ENCODE results near the gene PFKP. TPM values are rescaled to one million over a fixed set of nuclear protein-coding genes. Genes with fewer than 3 reads are reported as not detected.
"Not testable (repeated sequence)": the region's sequence is repeated elsewhere in the genome, so short reads cannot be mapped to it uniquely, and the experiment has no call there.

The PFKP gene
- total RNA-seq, 1 experiment from 2014 or later, result 232 TPM

DNA sequence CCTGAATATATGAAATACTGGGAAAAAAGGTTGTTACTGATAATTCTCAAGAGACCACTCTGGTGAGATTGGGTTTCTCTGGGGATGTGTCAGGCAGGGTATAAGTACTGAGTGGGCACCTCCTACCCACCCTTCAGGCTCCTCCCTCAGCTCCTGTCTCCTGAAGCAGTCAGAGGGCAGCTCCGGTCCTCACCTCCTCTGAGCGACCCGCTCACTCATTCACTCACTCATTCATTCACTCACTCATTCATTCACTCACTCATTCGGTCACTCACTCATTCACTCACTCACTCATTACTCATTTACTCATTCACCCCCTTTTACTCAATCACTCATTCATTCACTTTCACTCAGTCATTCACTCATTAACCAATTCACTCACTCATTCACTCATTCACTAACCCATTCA lies 6.9 kb upstream of the PFKP start:
- 0 out of 2 replicates have a peak, but pooled peaks have one; percentile 42 for ATAC-seq
- in situ Hi-C loops (cut with HindIII; ENCODE audit: low pct_unique_long_range_greater_than_20kb, low sequenced_read_pairs), result no loop called here
- no peaks in the 10 kb centered on the region for H3K27me3 ChIP-seq (ENCODE audit: control insufficient read depth, insufficient read depth, low read length)
- no peaks in the 10 kb centered on the region; the same call in 1 of the 2 replicates for H3K4me1 ChIP-seq (ENCODE audit: control insufficient read depth, insufficient read depth, low read length)
- H3K9me3 ChIP-seq (ENCODE audit: control insufficient read depth, insufficient read depth, low read depth, low read length), result no peaks in the 10 kb centered on the region
- ChIA-PET CTCF (no interaction called here), POLR2A (no interaction called here)
- no TSS peak for BruUV-seq (replicated peaks)
- H3K27ac ChIP-seq (ENCODE audit: low read length), result no peak overlapping the region
- TF ChIP-seq, protein P1, sequence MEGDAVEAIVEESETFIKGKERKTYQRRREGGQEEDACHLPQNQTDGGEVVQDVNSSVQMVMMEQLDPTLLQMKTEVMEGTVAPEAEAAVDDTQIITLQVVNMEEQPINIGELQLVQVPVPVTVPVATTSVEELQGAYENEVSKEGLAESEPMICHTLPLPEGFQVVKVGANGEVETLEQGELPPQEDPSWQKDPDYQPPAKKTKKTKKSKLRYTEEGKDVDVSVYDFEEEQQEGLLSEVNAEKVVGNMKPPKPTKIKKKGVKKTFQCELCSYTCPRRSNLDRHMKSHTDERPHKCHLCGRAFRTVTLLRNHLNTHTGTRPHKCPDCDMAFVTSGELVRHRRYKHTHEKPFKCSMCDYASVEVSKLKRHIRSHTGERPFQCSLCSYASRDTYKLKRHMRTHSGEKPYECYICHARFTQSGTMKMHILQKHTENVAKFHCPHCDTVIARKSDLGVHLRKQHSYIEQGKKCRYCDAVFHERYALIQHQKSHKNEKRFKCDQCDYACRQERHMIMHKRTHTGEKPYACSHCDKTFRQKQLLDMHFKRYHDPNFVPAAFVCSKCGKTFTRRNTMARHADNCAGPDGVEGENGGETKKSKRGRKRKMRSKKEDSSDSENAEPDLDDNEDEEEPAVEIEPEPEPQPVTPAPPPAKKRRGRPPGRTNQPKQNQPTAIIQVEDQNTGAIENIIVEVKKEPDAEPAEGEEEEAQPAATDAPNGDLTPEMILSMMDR (IDR thresholded peaks at IDR 0.05), result no peak
- TF ChIP-seq TCF7L2 (IDR thresholded peaks at IDR 0.05; ENCODE audit: low read depth, low read length), result no peak
- TF ChIP-seq POLR2AphosphoS5 (IDR thresholded peaks at IDR 0.05; ENCODE audit: low read depth, low read length), result no peak
- TF ChIP-seq, protein P2, sequence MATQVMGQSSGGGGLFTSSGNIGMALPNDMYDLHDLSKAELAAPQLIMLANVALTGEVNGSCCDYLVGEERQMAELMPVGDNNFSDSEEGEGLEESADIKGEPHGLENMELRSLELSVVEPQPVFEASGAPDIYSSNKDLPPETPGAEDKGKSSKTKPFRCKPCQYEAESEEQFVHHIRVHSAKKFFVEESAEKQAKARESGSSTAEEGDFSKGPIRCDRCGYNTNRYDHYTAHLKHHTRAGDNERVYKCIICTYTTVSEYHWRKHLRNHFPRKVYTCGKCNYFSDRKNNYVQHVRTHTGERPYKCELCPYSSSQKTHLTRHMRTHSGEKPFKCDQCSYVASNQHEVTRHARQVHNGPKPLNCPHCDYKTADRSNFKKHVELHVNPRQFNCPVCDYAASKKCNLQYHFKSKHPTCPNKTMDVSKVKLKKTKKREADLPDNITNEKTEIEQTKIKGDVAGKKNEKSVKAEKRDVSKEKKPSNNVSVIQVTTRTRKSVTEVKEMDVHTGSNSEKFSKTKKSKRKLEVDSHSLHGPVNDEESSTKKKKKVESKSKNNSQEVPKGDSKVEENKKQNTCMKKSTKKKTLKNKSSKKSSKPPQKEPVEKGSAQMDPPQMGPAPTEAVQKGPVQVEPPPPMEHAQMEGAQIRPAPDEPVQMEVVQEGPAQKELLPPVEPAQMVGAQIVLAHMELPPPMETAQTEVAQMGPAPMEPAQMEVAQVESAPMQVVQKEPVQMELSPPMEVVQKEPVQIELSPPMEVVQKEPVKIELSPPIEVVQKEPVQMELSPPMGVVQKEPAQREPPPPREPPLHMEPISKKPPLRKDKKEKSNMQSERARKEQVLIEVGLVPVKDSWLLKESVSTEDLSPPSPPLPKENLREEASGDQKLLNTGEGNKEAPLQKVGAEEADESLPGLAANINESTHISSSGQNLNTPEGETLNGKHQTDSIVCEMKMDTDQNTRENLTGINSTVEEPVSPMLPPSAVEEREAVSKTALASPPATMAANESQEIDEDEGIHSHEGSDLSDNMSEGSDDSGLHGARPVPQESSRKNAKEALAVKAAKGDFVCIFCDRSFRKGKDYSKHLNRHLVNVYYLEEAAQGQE (IDR thresholded peaks at IDR 0.05; ENCODE audit: insufficient read depth in 1 of 2, low read depth in 2 of 2, low read length in 1 of 2), result no peak
- no peak for TF ChIP-seq SIN3A (IDR thresholded peaks at IDR 0.05; ENCODE audit: borderline replicate concordance, insufficient read depth, low read depth, low read length)
- H3K4me3 ChIP-seq (ENCODE audit: low read depth in 2 of 2, low read length in 2 of 2), result no peak overlapping the region
- intact Hi-C loops (cut with micrococcal nuclease; ENCODE audit: unreplicated experiment), result no loop called here
- no peaks in the 10 kb centered on the region for H3K36me3 ChIP-seq (ENCODE audit: control insufficient read depth, insufficient read depth, low read length)
- DNase-seq (ENCODE audit: low read depth, low spot score), result no peak

DNA sequence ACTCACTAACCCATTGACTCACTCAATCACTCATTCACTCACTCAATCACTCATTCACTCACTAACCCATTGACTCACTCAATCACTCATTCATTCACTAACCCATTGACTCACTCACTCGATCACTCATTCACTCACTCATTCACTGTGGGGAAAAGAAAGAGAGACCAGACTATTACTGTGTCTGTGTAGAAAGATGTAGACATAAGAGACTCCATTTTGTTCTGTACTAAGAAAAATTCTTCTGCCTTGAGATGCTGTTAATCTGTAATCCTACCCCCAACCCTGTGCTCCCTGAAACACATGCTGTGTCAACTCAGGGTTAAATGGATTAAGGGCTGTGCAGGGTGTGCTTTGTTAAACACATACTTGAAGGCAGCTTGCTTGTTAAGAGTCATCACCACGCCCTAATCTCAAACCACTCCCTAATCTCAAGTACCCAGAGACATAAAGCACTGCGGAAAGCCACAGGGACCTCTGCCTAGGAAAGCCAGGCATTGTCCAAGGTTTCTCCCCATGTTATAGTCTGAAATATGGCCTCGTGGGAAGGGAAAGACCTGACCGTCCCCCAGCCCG lies 5.9 kb upstream of the PFKP start:
- BruUV-seq (replicated peaks); intact Hi-C loops (cut with micrococcal nuclease; ENCODE audit: unreplicated experiment); H3K36me3 ChIP-seq (ENCODE audit: control insufficient read depth, insufficient read depth, low read length); H3K27me3 ChIP-seq (ENCODE audit: control insufficient read depth, insufficient read depth, low read length); in situ Hi-C loops (cut with HindIII; ENCODE audit: low pct_unique_long_range_greater_than_20kb, low sequenced_read_pairs); POLR2A ChIA-PET; H3K9me3 ChIP-seq (ENCODE audit: control insufficient read depth, insufficient read depth, low read depth, low read length); H3K4me3 ChIP-seq (ENCODE audit: low read depth in 2 of 2, low read length in 2 of 2); CTCF ChIA-PET; DNase-seq (ENCODE audit: low read depth, low spot score); ATAC-seq; H3K27ac ChIP-seq (ENCODE audit: low read length); H3K4me1 ChIP-seq (ENCODE audit: control insufficient read depth, insufficient read depth, low read length): not testable (repeated sequence)

DNA sequence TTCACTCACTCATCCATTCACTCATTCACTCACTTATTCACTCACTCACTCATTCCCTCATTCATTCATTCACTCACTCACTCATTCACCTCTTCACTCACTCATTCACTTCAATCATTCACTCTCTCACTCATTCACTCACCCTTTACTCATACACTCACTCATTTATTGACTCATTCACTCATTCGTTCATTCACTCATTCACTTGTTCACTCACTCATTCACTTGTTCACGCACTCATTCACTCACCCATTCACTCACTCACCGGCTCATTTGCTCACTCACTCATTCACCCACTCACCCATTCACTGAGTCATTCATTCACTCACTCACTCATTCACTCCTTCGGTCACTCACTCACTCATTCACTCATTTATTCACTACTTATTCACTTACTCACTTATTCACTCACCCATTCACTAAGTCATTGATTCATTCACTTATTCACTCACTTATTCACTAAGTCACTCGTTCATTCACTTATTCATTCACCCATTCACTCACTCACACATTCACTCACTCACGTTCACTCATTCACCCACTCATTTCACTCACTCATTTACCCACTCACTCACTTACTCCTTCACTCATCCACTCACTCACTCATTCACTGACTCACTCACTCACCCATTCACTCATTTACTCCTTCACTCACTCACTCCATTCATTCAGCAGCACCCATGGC lies 4.7 kb upstream of the PFKP start:
- peaks cover 3% of the 10 kb centered on the region for H3K4me1 ChIP-seq (ENCODE audit: control insufficient read depth, insufficient read depth, low read length)
- ChIA-PET CTCF (no interaction called here), POLR2A (no interaction called here)
- H3K27me3 ChIP-seq (ENCODE audit: control insufficient read depth, insufficient read depth, low read length), result no peaks in the 10 kb centered on the region
- H3K27ac ChIP-seq (ENCODE audit: low read length), result no peak overlapping the region
- intact Hi-C loops (cut with micrococcal nuclease; ENCODE audit: unreplicated experiment) (no loop called here), in situ Hi-C loops (cut with HindIII; ENCODE audit: low pct_unique_long_range_greater_than_20kb, low sequenced_read_pairs) (no loop called here)
- no peaks in the 10 kb centered on the region for H3K9me3 ChIP-seq (ENCODE audit: control insufficient read depth, insufficient read depth, low read depth, low read length)
- H3K36me3 ChIP-seq (ENCODE audit: control insufficient read depth, insufficient read depth, low read length), result no peaks in the 10 kb centered on the region
- no peak overlapping the region for H3K4me3 ChIP-seq (ENCODE audit: low read depth in 2 of 2, low read length in 2 of 2)
- no peak for DNase-seq (ENCODE audit: low read depth, low spot score)
- TF ChIP-seq, protein P2 (IDR thresholded peaks at IDR 0.05; ENCODE audit: insufficient read depth in 1 of 2, low read depth in 2 of 2, low read length in 1 of 2), result no peak
- TF ChIP-seq POLR2AphosphoS5 (IDR thresholded peaks at IDR 0.05; ENCODE audit: low read depth, low read length) (no peak), TCF7L2 (IDR thresholded peaks at IDR 0.05; ENCODE audit: low read depth, low read length) (no peak), SIN3A (IDR thresholded peaks at IDR 0.05; ENCODE audit: borderline replicate concordance, insufficient read depth, low read depth, low read length) (no peak)
- TF ChIP-seq, protein P1 (IDR thresholded peaks at IDR 0.05), result no peak
- ATAC-seq, result no peak
- no TSS peak for BruUV-seq (replicated peaks)
